Measurements from ENCODE around the gene GIMAP8. TPM values are rescaled to one million over a fixed set of nuclear protein-coding genes. Genes with fewer than 3 reads are reported as not detected.

The GIMAP8 gene
- total RNA-seq, 1 experiment from 2014 or later: 0.10 TPM

- no TSS peak for BruUV-seq (replicated peaks)
- H3K36me3 ChIP-seq (ENCODE audit: control insufficient read depth, insufficient read depth, low read length): no peaks in the 10 kb centered on the region
- POLR2A ChIA-PET: interaction anchor here (0.8 kb wide), 1 partner anchor 66 kb away, joined by 14 read pairs; no protein-coding TSS in a partner anchor
- TF ChIP-seq SIN3A (IDR thresholded peaks at IDR 0.05; ENCODE audit: borderline replicate concordance, insufficient read depth, low read depth, low read length) (no peak), TCF7L2 (IDR thresholded peaks at IDR 0.05; ENCODE audit: low read depth, low read length) (peak; percentile 85), POLR2AphosphoS5 (IDR thresholded peaks at IDR 0.05; ENCODE audit: low read depth, low read length) (no peak)
- TF ChIP-seq, protein P1, sequence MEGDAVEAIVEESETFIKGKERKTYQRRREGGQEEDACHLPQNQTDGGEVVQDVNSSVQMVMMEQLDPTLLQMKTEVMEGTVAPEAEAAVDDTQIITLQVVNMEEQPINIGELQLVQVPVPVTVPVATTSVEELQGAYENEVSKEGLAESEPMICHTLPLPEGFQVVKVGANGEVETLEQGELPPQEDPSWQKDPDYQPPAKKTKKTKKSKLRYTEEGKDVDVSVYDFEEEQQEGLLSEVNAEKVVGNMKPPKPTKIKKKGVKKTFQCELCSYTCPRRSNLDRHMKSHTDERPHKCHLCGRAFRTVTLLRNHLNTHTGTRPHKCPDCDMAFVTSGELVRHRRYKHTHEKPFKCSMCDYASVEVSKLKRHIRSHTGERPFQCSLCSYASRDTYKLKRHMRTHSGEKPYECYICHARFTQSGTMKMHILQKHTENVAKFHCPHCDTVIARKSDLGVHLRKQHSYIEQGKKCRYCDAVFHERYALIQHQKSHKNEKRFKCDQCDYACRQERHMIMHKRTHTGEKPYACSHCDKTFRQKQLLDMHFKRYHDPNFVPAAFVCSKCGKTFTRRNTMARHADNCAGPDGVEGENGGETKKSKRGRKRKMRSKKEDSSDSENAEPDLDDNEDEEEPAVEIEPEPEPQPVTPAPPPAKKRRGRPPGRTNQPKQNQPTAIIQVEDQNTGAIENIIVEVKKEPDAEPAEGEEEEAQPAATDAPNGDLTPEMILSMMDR (IDR thresholded peaks at IDR 0.05): peak; percentile 97
- TF ChIP-seq, protein P2, sequence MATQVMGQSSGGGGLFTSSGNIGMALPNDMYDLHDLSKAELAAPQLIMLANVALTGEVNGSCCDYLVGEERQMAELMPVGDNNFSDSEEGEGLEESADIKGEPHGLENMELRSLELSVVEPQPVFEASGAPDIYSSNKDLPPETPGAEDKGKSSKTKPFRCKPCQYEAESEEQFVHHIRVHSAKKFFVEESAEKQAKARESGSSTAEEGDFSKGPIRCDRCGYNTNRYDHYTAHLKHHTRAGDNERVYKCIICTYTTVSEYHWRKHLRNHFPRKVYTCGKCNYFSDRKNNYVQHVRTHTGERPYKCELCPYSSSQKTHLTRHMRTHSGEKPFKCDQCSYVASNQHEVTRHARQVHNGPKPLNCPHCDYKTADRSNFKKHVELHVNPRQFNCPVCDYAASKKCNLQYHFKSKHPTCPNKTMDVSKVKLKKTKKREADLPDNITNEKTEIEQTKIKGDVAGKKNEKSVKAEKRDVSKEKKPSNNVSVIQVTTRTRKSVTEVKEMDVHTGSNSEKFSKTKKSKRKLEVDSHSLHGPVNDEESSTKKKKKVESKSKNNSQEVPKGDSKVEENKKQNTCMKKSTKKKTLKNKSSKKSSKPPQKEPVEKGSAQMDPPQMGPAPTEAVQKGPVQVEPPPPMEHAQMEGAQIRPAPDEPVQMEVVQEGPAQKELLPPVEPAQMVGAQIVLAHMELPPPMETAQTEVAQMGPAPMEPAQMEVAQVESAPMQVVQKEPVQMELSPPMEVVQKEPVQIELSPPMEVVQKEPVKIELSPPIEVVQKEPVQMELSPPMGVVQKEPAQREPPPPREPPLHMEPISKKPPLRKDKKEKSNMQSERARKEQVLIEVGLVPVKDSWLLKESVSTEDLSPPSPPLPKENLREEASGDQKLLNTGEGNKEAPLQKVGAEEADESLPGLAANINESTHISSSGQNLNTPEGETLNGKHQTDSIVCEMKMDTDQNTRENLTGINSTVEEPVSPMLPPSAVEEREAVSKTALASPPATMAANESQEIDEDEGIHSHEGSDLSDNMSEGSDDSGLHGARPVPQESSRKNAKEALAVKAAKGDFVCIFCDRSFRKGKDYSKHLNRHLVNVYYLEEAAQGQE (IDR thresholded peaks at IDR 0.05; ENCODE audit: insufficient read depth in 1 of 2, low read depth in 2 of 2, low read length in 1 of 2): no peak
- DNase-seq (ENCODE audit: low read depth, low spot score): peak; percentile 71
- intact Hi-C loops (cut with micrococcal nuclease; ENCODE audit: unreplicated experiment): loop anchor here (2.0 to 10.0 kb wide), 2 partner anchors 64 to 136 kb away; no protein-coding TSS in a partner anchor
- H3K27me3 ChIP-seq (ENCODE audit: control insufficient read depth, insufficient read depth, low read length): no peaks in the 10 kb centered on the region
- H3K4me3 ChIP-seq (ENCODE audit: low read depth in 2 of 2, low read length in 2 of 2): no peak overlapping the region
- H3K27ac ChIP-seq (ENCODE audit: low read length): peak overlapping the region; percentile 67
- CTCF ChIA-PET: no interaction called here
- H3K4me1 ChIP-seq (ENCODE audit: control insufficient read depth, insufficient read depth, low read length): peaks cover 7% of the 10 kb centered on the region; the same call in 1 of the 2 replicates
- H3K9me3 ChIP-seq (ENCODE audit: control insufficient read depth, insufficient read depth, low read depth, low read length): no peaks in the 10 kb centered on the region
- peak; percentile 100 for ATAC-seq
- in situ Hi-C loops (cut with HindIII; ENCODE audit: low pct_unique_long_range_greater_than_20kb, low sequenced_read_pairs): no loop called here
Observed at GRCh38 chr7:150420987-150421674, 29.3 kb upstream of the GIMAP8 start.

DNA sequence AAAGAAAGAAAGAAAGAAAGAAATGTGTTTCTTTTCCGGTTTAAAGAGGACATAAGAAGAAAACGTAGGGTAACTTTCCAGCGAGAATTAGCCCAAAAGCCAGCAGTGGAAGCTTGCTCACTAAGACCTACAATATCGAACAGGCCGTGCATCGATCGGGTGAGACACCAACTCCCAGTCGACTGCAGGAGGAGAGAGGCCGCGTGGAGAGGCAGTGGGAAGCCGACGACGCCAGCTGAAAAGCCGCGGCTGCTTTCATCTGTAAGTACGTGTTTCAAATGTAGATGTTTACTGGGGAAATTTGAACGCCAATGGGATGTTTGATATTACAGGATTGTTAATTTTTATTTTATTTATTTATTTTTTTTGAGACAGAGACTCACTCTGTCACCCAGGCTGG is 28.6 kb upstream of the GIMAP8 start:
- TF ChIP-seq, protein P2 (IDR thresholded peaks at IDR 0.05; ENCODE audit: insufficient read depth in 1 of 2, low read depth in 2 of 2, low read length in 1 of 2): no peak
- TF ChIP-seq POLR2AphosphoS5 (IDR thresholded peaks at IDR 0.05; ENCODE audit: low read depth, low read length) (no peak), SIN3A (IDR thresholded peaks at IDR 0.05; ENCODE audit: borderline replicate concordance, insufficient read depth, low read depth, low read length) (no peak), TCF7L2 (IDR thresholded peaks at IDR 0.05; ENCODE audit: low read depth, low read length) (no peak)
- TF ChIP-seq, protein P1 (IDR thresholded peaks at IDR 0.05): no peak
- H3K4me1 ChIP-seq (ENCODE audit: control insufficient read depth, insufficient read depth, low read length): peaks cover 7% of the 10 kb centered on the region; the same call in 1 of the 2 replicates
- ATAC-seq (no peak), DNase-seq (ENCODE audit: low read depth, low spot score) (no peak)
- H3K9me3 ChIP-seq (ENCODE audit: control insufficient read depth, insufficient read depth, low read depth, low read length): no peaks in the 10 kb centered on the region
- H3K27me3 ChIP-seq (ENCODE audit: control insufficient read depth, insufficient read depth, low read length): no peaks in the 10 kb centered on the region
- ChIA-PET CTCF (no interaction called here), POLR2A (no interaction called here)
- H3K27ac ChIP-seq (ENCODE audit: low read length): no peak overlapping the region
- no peaks in the 10 kb centered on the region for H3K36me3 ChIP-seq (ENCODE audit: control insufficient read depth, insufficient read depth, low read length)
- intact Hi-C loops (cut with micrococcal nuclease; ENCODE audit: unreplicated experiment): loop anchor here (2.0 to 10.0 kb wide), 2 partner anchors 65 to 137 kb away; no protein-coding TSS in a partner anchor
- no peak overlapping the region for H3K4me3 ChIP-seq (ENCODE audit: low read depth in 2 of 2, low read length in 2 of 2)
- in situ Hi-C loops (cut with HindIII; ENCODE audit: low pct_unique_long_range_greater_than_20kb, low sequenced_read_pairs): no loop called here
- BruUV-seq (replicated peaks): no TSS peak
